ENCODE results near the gene FTH1. TPM values are rescaled to one million over a fixed set of nuclear protein-coding genes. Genes with fewer than 3 reads are reported as not detected.
A peak's percentile ranks its signal among the peaks of the same experiment; 100 is the strongest.

Gene FTH1
- total and polyA plus RNA-seq, 11 donors: 1,764 to 5,397 (median 2,454) TPM

DNA sequence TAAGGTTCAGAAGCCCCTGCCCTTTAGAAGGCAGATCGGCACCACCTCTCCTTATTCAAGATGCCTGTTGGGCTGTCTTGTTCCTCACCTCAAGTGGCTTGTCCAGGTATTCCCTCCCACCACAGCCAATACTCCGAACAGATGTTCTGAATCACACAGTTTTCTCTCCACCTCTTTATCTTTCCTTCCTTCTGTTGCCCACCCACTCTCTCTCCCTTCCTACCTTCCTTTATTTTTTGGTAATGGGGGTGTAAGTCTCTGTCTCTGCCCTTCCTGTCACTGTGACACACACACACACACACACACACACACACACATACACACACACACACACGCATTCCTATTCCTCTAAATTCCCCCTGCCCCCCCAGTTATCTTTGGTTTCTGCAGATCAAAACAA is 8.8 kb downstream of the FTH1 start:
- H3K4me1 ChIP-seq: peaks cover 0 to 52% (median 42%) of the 10 kb centered on the region in 12 donors
- no peak overlapping the region for H3K4me3 ChIP-seq
- H3K27ac ChIP-seq: no peak overlapping the region
- WGBS, 4 donors: 60 to 79% (median 64%) methylated on average over 3 of the region's 3 CpGs
- ATAC-seq (no peak), DNase-seq (no peak)
- TF ChIP-seq CTCF (IDR thresholded peaks at IDR 0.05): no peak
- peaks cover 0 to 4% (median 0%) of the 10 kb centered on the region in 9 donors for H3K27me3 ChIP-seq
- H3K36me3 ChIP-seq: peaks cover 0 to 24% (median 9%) of the 10 kb centered on the region in 9 donors
- no peaks in the 10 kb centered on the region for H3K9me3 ChIP-seq
- intact Hi-C loops (cut with DNase I): loop anchor here in 1 of 10 donors (5.0 to 10.0 kb wide), 2 partner anchors 96 to 124 kb away; no protein-coding TSS in a partner anchor

- DNase-seq (no peak), ATAC-seq (no peak)
- Histone ChIP-seq H3K9me3 (no peaks in the 10 kb centered on the region), H3K4me3 (no peak overlapping the region), H3K27ac (no peak overlapping the region), H3K27me3 (peaks cover 0 to 4% (median 0%) of the 10 kb centered on the region in 9 donors), H3K36me3 (peaks cover 0 to 19% (median 0%) of the 10 kb centered on the region in 9 donors), H3K4me1 (peaks cover 0 to 38% (median 28%) of the 10 kb centered on the region in 12 donors)
- TF ChIP-seq POLR2A (IDR thresholded peaks at IDR 0.05) (no peak), CTCF (IDR thresholded peaks at IDR 0.05) (no peak)
- intact Hi-C loops (cut with DNase I): loop anchor here in 1 of 10 donors (5.0 to 10.0 kb wide), 2 partner anchors 98 to 125 kb away; no protein-coding TSS in a partner anchor
- 87 to 100% (median 92%) methylated on average over 3 to 7 of the region's 7 CpGs for WGBS, 4 donors
Observed at GRCh38 chr11:61957021-61957770, 10.2 kb downstream of the FTH1 start.

GRCh38 chr11:61956191-61957020 is 11.0 kb downstream of the FTH1 start:
- Histone ChIP-seq H3K36me3 (peaks cover 0 to 19% (median 0%) of the 10 kb centered on the region in 9 donors), H3K27me3 (peaks cover 0 to 4% (median 0%) of the 10 kb centered on the region in 9 donors), H3K27ac (peak overlapping the region in 8 of 12 donors; percentile 61 to 94 (median 78)), H3K4me3 (peak overlapping the region in 8 of 12 donors; percentile 35 to 68 (median 52)), H3K9me3 (no peaks in the 10 kb centered on the region), H3K4me1 (peaks cover 0 to 30% (median 21%) of the 10 kb centered on the region in 12 donors)
- WGBS, 4 donors: 89 to 96% (median 95%) methylated on average over 19 to 20 of the region's 20 CpGs
- ATAC-seq (no peak), DNase-seq (no peak)
- TF ChIP-seq POLR2A (IDR thresholded peaks at IDR 0.05) (no peak), CTCF (IDR thresholded peaks at IDR 0.05) (no peak)
- intact Hi-C loops (cut with DNase I): loop anchor here in 1 of 10 donors (5.0 to 10.0 kb wide), 2 partner anchors 98 to 126 kb away; no protein-coding TSS in a partner anchor
